ENCODE data around the gene SLC38A2.

The SLC38A2 gene

GRCh38 chr12:46368138-46368537 lies 4.4 kb downstream of the SLC38A2 start:
- TF ChIP-seq, protein P1, sequence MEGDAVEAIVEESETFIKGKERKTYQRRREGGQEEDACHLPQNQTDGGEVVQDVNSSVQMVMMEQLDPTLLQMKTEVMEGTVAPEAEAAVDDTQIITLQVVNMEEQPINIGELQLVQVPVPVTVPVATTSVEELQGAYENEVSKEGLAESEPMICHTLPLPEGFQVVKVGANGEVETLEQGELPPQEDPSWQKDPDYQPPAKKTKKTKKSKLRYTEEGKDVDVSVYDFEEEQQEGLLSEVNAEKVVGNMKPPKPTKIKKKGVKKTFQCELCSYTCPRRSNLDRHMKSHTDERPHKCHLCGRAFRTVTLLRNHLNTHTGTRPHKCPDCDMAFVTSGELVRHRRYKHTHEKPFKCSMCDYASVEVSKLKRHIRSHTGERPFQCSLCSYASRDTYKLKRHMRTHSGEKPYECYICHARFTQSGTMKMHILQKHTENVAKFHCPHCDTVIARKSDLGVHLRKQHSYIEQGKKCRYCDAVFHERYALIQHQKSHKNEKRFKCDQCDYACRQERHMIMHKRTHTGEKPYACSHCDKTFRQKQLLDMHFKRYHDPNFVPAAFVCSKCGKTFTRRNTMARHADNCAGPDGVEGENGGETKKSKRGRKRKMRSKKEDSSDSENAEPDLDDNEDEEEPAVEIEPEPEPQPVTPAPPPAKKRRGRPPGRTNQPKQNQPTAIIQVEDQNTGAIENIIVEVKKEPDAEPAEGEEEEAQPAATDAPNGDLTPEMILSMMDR (IDR thresholded peaks at IDR 0.05; ENCODE audit: insufficient read depth, low read depth, low read length, missing control alignments), result no peak
- H3K4me3 ChIP-seq (ENCODE audit: low read length), result peak overlapping the region; percentile 61
- DNase-seq (ENCODE audit: low read depth), result no peak

GRCh38 chr12:46367351-46368029 lies 5.1 kb downstream of the SLC38A2 start:
- TF ChIP-seq, protein P1 (IDR thresholded peaks at IDR 0.05; ENCODE audit: insufficient read depth, low read depth, low read length, missing control alignments), result no peak
- H3K4me3 ChIP-seq (ENCODE audit: low read length), result peak overlapping the region; percentile 61
- DNase-seq (ENCODE audit: low read depth), result peak; percentile 45

DNA sequence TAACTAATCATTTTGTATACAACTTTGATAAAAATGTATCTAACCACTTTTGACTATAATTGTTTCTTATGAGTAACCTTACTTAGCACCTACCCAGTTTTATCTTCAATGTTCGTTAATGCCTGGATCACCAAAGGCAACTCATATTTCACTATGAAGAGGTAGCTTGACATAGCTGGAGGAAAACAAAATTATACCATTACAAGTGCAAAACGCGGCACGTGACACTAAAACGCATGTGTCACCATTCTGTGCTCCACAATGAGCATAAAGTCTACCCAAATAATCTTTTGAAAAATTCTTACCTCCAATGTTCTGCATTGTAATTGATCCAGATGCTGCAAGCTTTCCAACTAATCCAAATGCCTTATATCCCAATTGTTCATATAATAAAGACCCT lies 5.8 kb downstream of the SLC38A2 start:
- H3K4me3 ChIP-seq (ENCODE audit: low read length), result peak overlapping the region; percentile 61
- TF ChIP-seq, protein P1 (IDR thresholded peaks at IDR 0.05; ENCODE audit: insufficient read depth, low read depth, low read length, missing control alignments), result no peak
- no peak for DNase-seq (ENCODE audit: low read depth)

DNA sequence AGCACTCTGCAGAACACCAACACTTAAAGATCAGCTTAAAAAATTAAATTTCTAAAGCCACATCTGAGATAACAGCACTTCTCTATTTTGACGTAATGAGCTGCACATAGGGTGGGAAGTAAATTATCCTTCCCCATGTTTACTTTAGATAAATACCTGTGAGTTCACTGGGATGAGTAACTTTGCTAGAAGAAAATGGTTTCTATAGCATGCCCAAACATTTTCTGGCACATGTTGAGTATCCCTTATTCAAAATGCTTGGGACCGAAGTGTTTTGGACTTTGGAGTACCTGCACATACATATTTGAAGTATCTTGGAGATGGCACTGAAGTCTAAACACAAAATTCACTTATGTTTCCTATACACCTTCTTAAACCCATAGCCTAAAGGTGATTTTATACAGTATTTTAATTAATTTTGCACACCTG lies 6.6 kb downstream of the SLC38A2 start:
- TF ChIP-seq, protein P1 (IDR thresholded peaks at IDR 0.05; ENCODE audit: insufficient read depth, low read depth, low read length, missing control alignments), result no peak
- H3K4me3 ChIP-seq (ENCODE audit: low read length), result peak overlapping the region; percentile 61
- no peak for DNase-seq (ENCODE audit: low read depth)

GRCh38 chr12:46364777-46365580 lies 7.6 kb downstream of the SLC38A2 start:
- TF ChIP-seq, protein P1 (IDR thresholded peaks at IDR 0.05; ENCODE audit: insufficient read depth, low read depth, low read length, missing control alignments), result no peak
- DNase-seq (ENCODE audit: low read depth), result peak; percentile 56
- peak overlapping the region; percentile 61 for H3K4me3 ChIP-seq (ENCODE audit: low read length)

GRCh38 chr12:46364300-46364696 lies 8.3 kb downstream of the SLC38A2 start:
- no peak for DNase-seq (ENCODE audit: low read depth)
- no peak overlapping the region for H3K4me3 ChIP-seq (ENCODE audit: low read length)
- TF ChIP-seq, protein P1 (IDR thresholded peaks at IDR 0.05; ENCODE audit: insufficient read depth, low read depth, low read length, missing control alignments), result no peak
